Neuronal stem cell (in vitro differentiated cells): ENCODE measurements around the gene WDR62.
A peak's percentile ranks its signal among the peaks of the same experiment; 100 is the strongest.

Experiments used
- DNase-seq: peaks from one replicate; pipeline ENCODE4 v3.0.0-alpha.2; 2013; ENCODE audit warnings: low spot score
- H2AFZ ChIP-seq: one replicate; pipeline ENCODE4 v1.6.1; 2013; ENCODE audit warnings: mild to moderate bottlenecking, low read length, inconsistent platforms
- H2AK5ac ChIP-seq: 2 replicates; pipeline ENCODE4 v1.6.1; 2013; ENCODE audit warnings: low read depth, mild to moderate bottlenecking, inconsistent platforms, low read length, moderate library complexity, mixed read lengths
- H2BK120ac ChIP-seq: 2 replicates; pipeline ENCODE4 v1.6.1; 2013; ENCODE audit warnings: low read depth, mild to moderate bottlenecking, inconsistent platforms, low read length, moderate library complexity, mixed read lengths
- H2BK12ac ChIP-seq: one replicate; pipeline ENCODE4 v1.6.1; 2013; ENCODE audit warnings: low read length, inconsistent platforms
- H2BK15ac ChIP-seq: 2 replicates; pipeline ENCODE4 v1.6.1; 2013; ENCODE audit warnings: mild to moderate bottlenecking, low read length, inconsistent platforms, mixed read lengths
- H2BK5ac ChIP-seq: one replicate; pipeline ENCODE4 v1.6.1; 2013; ENCODE audit warnings: inconsistent platforms, mild to moderate bottlenecking, low read length, moderate library complexity
- H3K14ac ChIP-seq: one replicate; pipeline ENCODE4 v1.6.1; 2013; ENCODE audit warnings: low read length, inconsistent platforms
- H3K18ac ChIP-seq: 2 replicates; pipeline ENCODE4 v1.6.1; 2013; ENCODE audit warnings: low read length, inconsistent platforms
- H3K23ac ChIP-seq: 2 replicates; pipeline ENCODE4 v1.6.1; 2013; ENCODE audit warnings: low read depth, mild to moderate bottlenecking, mixed read lengths, low read length, inconsistent platforms; ENCODE audit not compliant: poor library complexity
- H3K27ac ChIP-seq: replicated peaks from 3 replicates; pipeline ENCODE4 v1.5.1; 2013; ENCODE audit warnings: low read length, inconsistent platforms
- H3K27me3 ChIP-seq, 3 experiments: 2 replicates each; pipeline ENCODE4 v1.6.1; 2013; ENCODE audit warnings: low read length in 3 of 3, mild to moderate bottlenecking in 2 of 3, inconsistent platforms in 1 of 3, low read depth in 1 of 3, mixed read lengths in 1 of 3, moderate library complexity in 1 of 3; ENCODE audit not compliant: control insufficient read depth in 3 of 3, insufficient read depth in 3 of 3
- H3K36me3 ChIP-seq, 2 donors: replicated peaks in 1 of 2; 2 replicates each; pipeline ENCODE4 v1.6.1; 2013; ENCODE audit warnings: low read length in 2 of 2; ENCODE audit not compliant: control insufficient read depth in 2 of 2, insufficient read depth in 2 of 2
- H3K4ac ChIP-seq: 2 replicates; pipeline ENCODE4 v1.6.1; 2013; ENCODE audit warnings: inconsistent platforms, mild to moderate bottlenecking, low read length, moderate library complexity
- H3K4me1 ChIP-seq, 2 donors: 1 replicate in 1 of 2; 2 replicates in 1 of 2; pipeline ENCODE4 v1.6.1; 2013; ENCODE audit warnings: low read length in 2 of 2, low read depth in 1 of 2; ENCODE audit not compliant: control insufficient read depth in 2 of 2, insufficient read depth in 1 of 2
- H3K4me2 ChIP-seq: one replicate; pipeline ENCODE4 v1.6.1; 2013; ENCODE audit warnings: mild to moderate bottlenecking, low read length, inconsistent platforms; ENCODE audit not compliant: insufficient read depth, poor library complexity, severe bottlenecking
- H3K4me3 ChIP-seq, 2 donors: 2 replicates each; pipeline ENCODE4 v1.5.1; 2013; ENCODE audit warnings: low read length in 2 of 2, mild to moderate bottlenecking in 2 of 2, inconsistent platforms in 1 of 2, moderate library complexity in 1 of 2
- H3K79me1 ChIP-seq: one replicate; pipeline ENCODE4 v1.6.1; 2013; ENCODE audit warnings: low read depth, mild to moderate bottlenecking, inconsistent platforms, low read length, moderate library complexity
- H3K9ac ChIP-seq: one replicate; pipeline ENCODE4 v1.6.1; 2013; ENCODE audit warnings: mild to moderate bottlenecking, low read depth, low read length, inconsistent platforms; ENCODE audit not compliant: poor library complexity
- H3K9me3 ChIP-seq, 2 donors: replicated peaks in 1 of 2; 2 replicates each; pipeline versions ENCODE3 to v1.6.1; 2013; ENCODE audit warnings: low read length in 2 of 2, mild to moderate bottlenecking in 2 of 2, inconsistent platforms in 1 of 2, low read depth in 1 of 2, mixed read lengths in 1 of 2, moderate library complexity in 1 of 2; ENCODE audit not compliant: control insufficient read depth in 2 of 2, insufficient read depth in 1 of 2
- H4K8ac ChIP-seq: one replicate; pipeline ENCODE4 v1.6.1; 2013; ENCODE audit warnings: low read depth, mild to moderate bottlenecking, inconsistent platforms, low read length, moderate library complexity
- H4K91ac ChIP-seq: one replicate; pipeline ENCODE4 v1.6.1; 2013; ENCODE audit warnings: low read length, low read depth, mild to moderate bottlenecking, inconsistent platforms; ENCODE audit not compliant: poor library complexity
- WGBS, 2 donors: extraction: QIAGEN DNeasy Blood & Tissue Kit; methylation state at CpG; one replicate each; pipeline ENCODE4 v1.1.7; 2013; ENCODE audit warnings: missing lambda C conversion rate in 2 of 2, mixed read lengths in 1 of 2; ENCODE audit not compliant: insufficient read length in 2 of 2, insufficient replicate concordance in 1 of 2; ENCODE audit errors: extremely low coverage in 2 of 2; 5-methylcytosine and 5-hydroxymethylcytosine counted together

Gene WDR62

DNA sequence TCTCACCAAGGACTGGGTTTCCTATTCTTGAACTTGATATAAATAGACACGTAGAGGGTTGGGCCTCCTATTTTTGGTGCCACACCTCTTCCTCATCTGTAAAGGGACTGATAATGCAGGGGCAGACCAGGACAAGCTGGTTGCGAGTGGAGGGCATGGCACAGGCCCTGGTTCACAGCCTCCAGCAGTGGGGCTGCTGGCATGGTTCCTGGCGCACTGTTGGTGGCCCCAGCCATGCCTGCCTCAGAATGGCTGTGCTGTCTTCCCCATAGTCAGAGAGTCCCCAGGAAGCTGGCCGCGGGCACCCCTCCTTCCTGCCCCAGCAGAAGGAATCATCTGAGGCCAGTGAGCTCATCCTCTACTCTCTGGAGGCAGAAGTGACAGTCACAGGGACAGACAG lies 45.8 kb downstream of the WDR62 start:
- Histone ChIP-seq H2AFZ (no peak overlapping the region), H3K18ac (no peak overlapping the region), H2BK120ac (no peak overlapping the region), H3K4ac (no peak overlapping the region), H3K14ac (no peak overlapping the region), H3K79me1 (peaks cover 9% of the 10 kb centered on the region), H3K9ac (peak overlapping the region; percentile 34), H2BK5ac (no peak overlapping the region), H3K27me3 (no peaks in the 10 kb centered on the region), H3K36me3 (peaks cover 56 to 94% of the 10 kb centered on the region in 2 donors), H2BK12ac (no peak overlapping the region), H2AK5ac (no peak overlapping the region), H3K4me2 (no peak overlapping the region), H3K27ac (no peak overlapping the region), H4K8ac (no peak overlapping the region), H3K4me3 (no peak overlapping the region), H3K4me1 (peaks cover 0 to 8% of the 10 kb centered on the region in 2 donors), H3K23ac (no peak overlapping the region), H3K9me3 (no peaks in the 10 kb centered on the region), H2BK15ac (no peak overlapping the region), H4K91ac (no peak overlapping the region)
- no peak for DNase-seq
- no CpG with 5 or more reads among the region's 5 CpGs for WGBS, 2 donors

DNA sequence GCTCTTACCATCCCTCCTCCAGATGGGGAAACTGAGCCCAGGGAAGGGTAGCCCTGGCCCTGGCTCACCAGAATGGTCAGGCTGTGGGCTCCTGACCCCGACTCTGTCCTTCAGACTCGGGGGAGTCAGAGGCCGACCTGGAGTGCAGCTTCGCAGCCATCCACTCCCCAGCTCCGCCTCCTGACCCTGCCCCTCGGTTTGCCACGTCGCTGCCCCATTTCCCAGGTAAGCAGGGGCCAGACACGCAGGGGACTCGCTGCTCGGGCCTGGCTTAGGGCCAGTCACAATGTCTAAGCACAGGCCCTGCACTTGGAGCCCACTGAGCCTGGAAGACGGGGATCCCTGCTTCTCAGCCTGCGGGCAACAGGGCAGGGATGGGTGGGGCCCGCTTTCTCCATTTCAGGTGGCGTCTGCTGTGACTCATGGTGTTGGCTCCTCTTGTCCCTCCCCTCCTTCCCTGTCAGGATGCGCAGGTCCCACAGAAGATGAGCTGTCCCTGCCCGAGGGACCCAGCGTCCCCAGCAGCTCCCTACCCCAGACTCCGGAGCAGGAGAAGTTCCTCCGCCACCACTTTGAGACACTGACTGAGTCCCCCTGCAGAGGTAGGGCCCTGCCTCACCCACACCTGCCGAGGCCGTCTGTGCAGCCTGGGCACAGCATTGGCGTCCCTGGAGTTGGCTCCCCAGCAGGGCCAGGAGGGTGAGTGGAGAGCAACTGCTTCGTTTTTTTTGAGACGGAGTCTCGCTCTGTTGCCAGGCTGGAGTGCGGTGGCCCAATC lies 47.0 kb downstream of the WDR62 start:
- peak overlapping the region; percentile 71 for H2BK5ac ChIP-seq
- H2BK120ac ChIP-seq, result no peak overlapping the region
- no peak overlapping the region for H2AK5ac ChIP-seq
- H4K91ac ChIP-seq, result no peak overlapping the region
- H2BK12ac ChIP-seq, result no peak overlapping the region
- H3K4me3 ChIP-seq, result no peak overlapping the region
- H3K27ac ChIP-seq, result no peak overlapping the region
- no peak overlapping the region for H3K18ac ChIP-seq
- H3K4me2 ChIP-seq, result no peak overlapping the region
- no peaks in the 10 kb centered on the region for H3K27me3 ChIP-seq
- H3K23ac ChIP-seq, result no peak overlapping the region
- no peak overlapping the region for H3K4ac ChIP-seq
- H4K8ac ChIP-seq, result peak overlapping the region; percentile 23
- no peak overlapping the region for H3K14ac ChIP-seq
- H3K9ac ChIP-seq, result no peak overlapping the region
- peaks cover 9% of the 10 kb centered on the region for H3K79me1 ChIP-seq
- H3K4me1 ChIP-seq, result peaks cover 0 to 6% of the 10 kb centered on the region in 2 donors
- no CpG with 5 or more reads among the region's 27 CpGs for WGBS, 2 donors
- peaks cover 61 to 94% of the 10 kb centered on the region in 2 donors for H3K36me3 ChIP-seq
- no peak overlapping the region for H2BK15ac ChIP-seq
- no peak for DNase-seq
- no peak overlapping the region for H2AFZ ChIP-seq
- H3K9me3 ChIP-seq, result no peaks in the 10 kb centered on the region

DNA sequence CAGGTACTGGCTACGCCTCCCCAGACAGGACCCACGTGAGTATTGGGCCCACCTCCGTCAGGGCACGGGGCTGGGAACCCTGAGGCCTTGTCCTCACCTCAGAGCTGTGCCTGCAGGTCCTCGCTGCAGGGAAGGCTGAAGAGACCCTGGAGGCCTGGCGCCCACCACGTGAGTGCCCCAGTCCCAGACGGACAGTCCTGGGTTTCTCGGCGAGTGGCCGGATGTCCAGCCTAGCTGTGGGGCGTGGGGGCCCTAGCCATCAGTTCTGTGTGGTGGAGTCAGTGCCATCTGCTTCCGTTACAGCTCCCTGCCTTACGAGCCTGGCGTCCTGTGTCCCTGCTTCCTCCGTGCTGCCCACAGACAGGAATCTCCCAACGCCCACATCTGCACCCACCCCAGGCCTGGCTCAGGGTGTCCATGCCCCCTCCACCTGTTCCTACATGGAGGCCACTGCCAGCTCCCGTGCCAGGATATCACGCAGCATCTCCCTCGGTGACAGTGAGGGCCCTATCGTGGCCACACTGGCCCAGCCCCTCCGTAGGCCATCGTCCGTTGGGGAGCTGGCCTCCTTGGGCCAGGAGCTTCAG lies 48.4 kb downstream of the WDR62 start:
- Histone ChIP-seq H3K18ac (peak overlapping the region; percentile 57), H3K79me1 (peaks cover 9% of the 10 kb centered on the region), H3K4ac (no peak overlapping the region), H3K14ac (no peak overlapping the region), H2BK15ac (no peak overlapping the region), H3K4me2 (peak overlapping the region; percentile 2), H2BK12ac (no peak overlapping the region), H3K9ac (no peak overlapping the region), H3K23ac (peak overlapping the region; percentile 80), H4K91ac (no peak overlapping the region), H3K4me3 (peak overlapping the region in 1 of 2 donors; percentile 40), H3K9me3 (no peaks in the 10 kb centered on the region), H2AK5ac (no peak overlapping the region), H3K27ac (no peak overlapping the region), H3K36me3 (peaks cover 63 to 88% of the 10 kb centered on the region in 2 donors), H3K27me3 (no peaks in the 10 kb centered on the region), H2BK5ac (no peak overlapping the region), H4K8ac (no peak overlapping the region), H3K4me1 (peaks cover 0 to 2% of the 10 kb centered on the region in 2 donors), H2BK120ac (no peak overlapping the region), H2AFZ (no peak overlapping the region)
- no peak for DNase-seq
- WGBS, 2 donors, result no CpG with 5 or more reads among the region's 24 CpGs

DNA sequence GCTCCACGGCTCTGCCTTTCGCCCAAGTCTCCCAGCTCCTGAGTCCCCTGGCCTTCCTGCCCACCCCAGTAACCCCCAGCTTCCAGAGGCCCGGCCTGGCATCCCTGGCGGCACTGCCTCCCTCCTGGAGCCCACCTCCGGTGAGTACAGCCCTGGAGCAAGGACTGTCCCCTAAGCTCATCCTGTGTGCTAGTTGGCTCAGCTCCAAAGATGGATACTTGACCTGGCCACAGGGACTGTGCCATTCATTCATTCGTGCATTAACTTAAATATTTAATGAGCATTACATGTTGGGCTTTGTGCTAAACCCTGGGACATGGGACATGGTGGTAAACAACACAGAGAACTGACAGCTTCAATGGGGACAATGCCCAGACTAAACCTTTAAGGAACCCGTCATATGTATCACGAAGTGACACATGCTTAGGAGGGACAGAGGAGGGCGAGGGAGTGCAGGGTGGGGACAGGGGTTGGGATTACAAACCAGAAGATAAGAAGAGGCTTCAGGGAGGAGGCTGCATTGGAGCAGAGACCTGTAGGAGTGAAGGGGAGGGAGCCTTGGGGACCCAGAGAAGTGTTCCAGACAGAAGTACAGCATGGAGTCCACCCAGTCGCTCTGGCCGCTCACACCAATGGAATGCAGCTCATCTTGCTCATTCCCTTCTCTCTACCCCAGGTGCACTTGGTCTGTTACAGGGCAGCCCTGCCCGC lies 49.3 kb downstream of the WDR62 start:
- Histone ChIP-seq H2BK5ac (no peak overlapping the region), H4K8ac (no peak overlapping the region), H3K18ac (no peak overlapping the region), H2BK12ac (no peak overlapping the region), H3K79me1 (peaks cover 9% of the 10 kb centered on the region), H3K27me3 (no peaks in the 10 kb centered on the region), H3K9me3 (no peaks in the 10 kb centered on the region), H3K4me1 (peaks cover 0 to 3% of the 10 kb centered on the region in 2 donors), H3K27ac (no peak overlapping the region), H2AFZ (no peak overlapping the region), H3K4me2 (no peak overlapping the region), H3K23ac (peak overlapping the region; percentile 85), H3K36me3 (peaks cover 63 to 81% of the 10 kb centered on the region in 2 donors), H3K4ac (no peak overlapping the region), H3K9ac (no peak overlapping the region), H3K4me3 (no peak overlapping the region), H2BK15ac (no peak overlapping the region), H4K91ac (no peak overlapping the region), H3K14ac (no peak overlapping the region), H2AK5ac (no peak overlapping the region), H2BK120ac (no peak overlapping the region)
- DNase-seq, result no peak
- no CpG with 5 or more reads among the region's 12 CpGs for WGBS, 2 donors
